GM19099 (cell line): ENCODE data around the gene MED12L.

Source experiments
- POLR2A ChIP-seq: IDR thresholded peaks from 3 replicates; pipeline ENCODE4 v1.6.1; 2011; ENCODE audit warnings: low read depth; ENCODE audit not compliant: insufficient read length; ENCODE audit errors: extremely low read depth

MED12L gene

GRCh38 chr3:151182349-151183079, 97.0 kb downstream of the MED12L start:
- TF ChIP-seq POLR2A = no peak

DNA sequence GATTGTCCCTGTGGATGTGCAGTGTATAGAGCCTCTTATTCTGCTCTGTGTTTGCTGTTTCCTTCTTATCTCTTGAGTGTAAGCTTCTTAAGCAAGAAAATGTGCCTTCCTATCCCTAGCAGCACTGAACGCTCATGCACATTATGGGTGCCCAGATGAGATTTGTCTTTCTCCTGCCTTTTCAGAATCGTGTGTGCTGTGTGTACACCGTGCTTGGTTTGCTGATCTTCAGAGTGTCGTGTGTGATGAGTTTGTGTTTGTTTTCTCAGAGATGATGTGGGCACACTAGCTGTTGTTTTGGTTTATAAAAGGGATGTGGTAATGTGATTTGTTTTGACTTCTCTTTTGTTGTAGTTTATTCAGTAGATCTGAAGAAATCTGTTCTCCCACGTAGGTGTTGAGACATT, 97.8 kb downstream of the MED12L start:
- no peak for TF ChIP-seq POLR2A

GRCh38 chr3:151191095-151191494, 105.6 kb downstream of the MED12L start:
- TF ChIP-seq POLR2A = no peak

GRCh38 chr3:151192545-151192944, 107.1 kb downstream of the MED12L start:
- TF ChIP-seq POLR2A = no peak

GRCh38 chr3:151195826-151196225, 110.4 kb downstream of the MED12L start:
- no peak for TF ChIP-seq POLR2A

GRCh38 chr3:151196434-151196833, 111.0 kb downstream of the MED12L start:
- TF ChIP-seq POLR2A = no peak

DNA sequence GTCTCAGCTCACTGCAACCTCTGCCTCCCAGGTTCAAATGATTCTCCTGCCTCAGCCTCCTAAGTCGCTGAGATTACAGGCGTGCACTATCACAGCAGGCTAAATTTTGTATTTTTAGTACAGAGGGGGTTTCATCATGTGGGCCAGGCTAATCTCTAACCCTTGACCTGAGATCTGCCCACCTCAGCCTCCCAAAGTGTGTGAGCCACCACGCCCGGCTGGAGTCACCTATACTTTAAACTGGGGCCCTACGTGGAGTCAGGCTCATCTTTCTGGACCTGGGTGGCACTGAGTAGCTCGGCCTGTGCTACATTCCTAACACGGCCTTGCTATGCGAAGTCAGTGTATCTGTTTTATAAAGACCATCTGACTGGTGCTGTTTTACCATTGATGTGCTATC, 111.8 kb downstream of the MED12L start:
- no peak for TF ChIP-seq POLR2A

DNA sequence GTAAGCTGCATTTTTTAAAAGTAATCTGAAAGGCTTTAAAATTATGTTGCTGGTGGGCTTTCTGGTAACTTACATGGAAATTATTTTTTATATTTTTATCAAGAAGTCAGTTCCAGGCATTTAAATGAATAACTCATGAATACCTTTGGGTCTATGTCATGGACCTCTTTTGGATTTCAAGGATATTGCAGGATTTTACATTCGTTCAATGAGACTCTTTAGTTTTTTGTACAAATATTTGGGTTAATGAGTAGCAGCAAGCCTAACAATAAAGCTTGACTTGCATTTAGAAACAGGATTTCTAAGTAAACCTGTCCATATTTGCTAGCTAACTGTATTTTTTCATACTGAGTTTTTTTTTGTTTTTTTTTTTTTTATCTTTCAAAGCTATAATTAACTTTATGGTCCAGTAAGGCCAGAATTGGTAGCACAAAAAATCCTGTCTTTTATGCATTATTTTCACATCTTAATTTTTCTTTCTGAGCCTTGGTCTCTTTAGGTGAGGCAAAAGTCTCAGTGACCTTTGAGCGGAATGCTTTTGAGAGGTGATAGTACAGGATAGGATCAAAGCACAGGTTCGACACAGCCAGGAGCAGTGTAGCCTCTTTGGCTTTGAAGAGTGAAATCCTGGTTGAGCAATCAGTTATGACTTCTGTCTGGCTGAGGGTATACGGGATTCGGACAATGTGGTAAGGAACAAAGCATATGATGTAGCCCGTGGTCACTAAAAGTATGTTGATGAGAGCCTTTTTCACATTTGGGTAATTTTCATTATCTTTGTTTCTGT, 112.7 kb downstream of the MED12L start:
- no peak for TF ChIP-seq POLR2A

GRCh38 chr3:151198849-151199248, 113.4 kb downstream of the MED12L start:
- TF ChIP-seq POLR2A = no peak

DNA sequence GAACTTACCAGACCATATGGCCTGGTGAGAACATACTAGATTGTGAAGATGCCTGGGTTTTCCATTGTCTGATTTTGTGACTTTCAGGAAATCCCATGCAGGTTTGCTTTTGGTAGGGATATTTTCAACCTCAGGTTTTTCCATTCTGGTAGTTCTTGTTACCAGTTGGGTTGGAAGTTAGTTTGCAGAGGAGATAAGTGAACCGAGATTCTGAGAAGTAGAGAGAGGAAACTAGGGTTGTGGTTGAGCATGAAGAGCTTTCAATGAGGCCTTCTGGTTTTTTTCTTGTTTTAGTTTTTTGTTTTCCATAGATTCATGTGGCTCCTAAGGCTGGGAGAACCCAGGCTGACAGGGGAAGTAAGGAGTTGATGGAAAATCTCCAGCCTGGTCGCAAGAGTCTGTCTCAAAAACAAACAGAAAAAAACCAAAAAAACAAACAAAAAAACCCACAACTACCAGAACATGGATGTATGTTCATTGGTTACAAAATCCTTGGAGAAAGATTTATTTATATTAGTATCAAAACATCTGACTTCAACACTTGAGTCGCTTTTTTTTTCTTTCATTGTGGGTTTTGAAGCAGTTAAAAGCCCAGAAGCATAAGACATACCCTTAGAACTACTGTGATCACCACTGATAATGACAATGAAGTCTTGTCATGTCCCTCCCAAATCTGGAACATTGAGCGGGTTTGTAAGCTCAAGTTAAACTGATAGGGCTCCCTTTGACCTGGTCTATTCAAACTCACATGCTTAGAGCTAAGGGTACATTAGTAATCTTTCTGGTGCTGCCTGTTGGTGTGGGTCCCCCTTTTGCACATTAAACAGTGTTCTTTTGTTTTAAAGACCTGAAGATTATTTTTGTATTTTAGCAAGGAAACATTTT, 114.3 kb downstream of the MED12L start:
- TF ChIP-seq POLR2A = no peak

DNA sequence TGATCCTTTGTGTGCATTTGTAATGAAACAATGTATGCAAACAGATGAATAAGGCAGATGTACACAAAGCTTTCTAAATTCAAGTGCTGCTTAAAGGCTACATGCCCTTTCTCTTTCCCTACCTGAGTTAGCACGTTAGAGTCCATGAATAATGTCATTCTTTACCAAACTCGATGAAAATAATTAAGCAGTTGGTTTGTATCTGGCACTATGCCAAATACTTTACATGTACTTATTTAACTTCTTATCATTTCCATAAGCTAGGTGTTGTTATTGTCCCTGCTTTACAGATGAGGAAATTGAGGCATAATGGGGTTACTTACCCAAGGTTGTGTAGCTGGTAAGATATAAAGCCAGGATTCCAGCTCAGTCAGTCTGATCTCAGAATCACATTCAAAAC, 115.1 kb downstream of the MED12L start:
- TF ChIP-seq POLR2A = no peak

GRCh38 chr3:151201051-151201730, 115.7 kb downstream of the MED12L start:
- TF ChIP-seq POLR2A = no peak

DNA sequence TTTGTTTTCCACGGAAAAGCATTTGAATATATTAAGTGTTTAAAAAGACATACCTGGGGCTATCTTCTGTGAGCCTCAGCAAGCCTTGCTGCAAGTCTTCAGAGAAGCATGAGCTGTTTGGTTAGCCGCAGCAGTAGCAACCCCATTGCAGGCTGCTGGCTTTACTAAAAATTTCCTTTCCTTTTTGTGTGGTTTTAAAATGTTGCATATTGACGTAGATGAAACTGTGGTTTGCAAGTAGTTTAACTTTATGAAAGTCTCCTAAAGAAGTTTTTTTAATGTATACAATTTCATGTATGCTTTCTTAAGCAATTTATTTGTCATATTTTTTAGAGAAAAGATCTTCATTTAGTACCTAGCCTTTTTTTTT, 117.6 kb downstream of the MED12L start, which contains the start of gene GPR171:
Gene GPR171 (minus strand): TSS at position 166 of the 370 bp plus-strand sequence. CDS start 3,830 bp downstream, outside the sequence.
- no peak for TF ChIP-seq POLR2A

- no peak for TF ChIP-seq POLR2A
These were observed 119.3 kb downstream of the MED12L start for GRCh38 chr3:151204530-151205402.
